GM10266 (cell line): ENCODE measurements around the gene NCS1.

Experiments
- DNase-seq: peaks from one replicate; pipeline ENCODE4 v3.0.0; 2012; ENCODE audit errors: extremely low spot score
- TF ChIP-seq, protein P1 (sequence below): IDR thresholded peaks from 2 replicates; pipeline ENCODE4 v1.5.1; 2012; ENCODE audit warnings: mild to moderate bottlenecking, low read depth; ENCODE audit not compliant: control insufficient read depth, insufficient read depth; ENCODE audit errors: missing control alignments

Gene NCS1

DNA sequence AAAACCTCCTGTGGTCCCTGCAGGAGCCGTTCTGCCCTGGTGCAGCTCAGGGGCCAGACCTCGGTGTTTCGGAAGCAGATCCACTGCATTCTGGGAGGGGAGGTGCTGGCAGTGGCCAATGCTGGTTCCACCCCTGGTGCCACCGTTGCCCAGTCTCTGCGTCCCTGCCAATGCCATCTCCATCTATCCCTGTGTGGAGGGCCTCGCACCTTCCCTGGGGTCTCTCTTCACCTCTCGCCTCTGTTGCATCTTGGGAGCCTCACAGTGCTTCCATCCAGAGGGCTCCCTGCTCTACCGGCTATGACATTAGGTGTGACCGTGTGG, 15.3 kb downstream of the NCS1 start:
- TF ChIP-seq, protein P1, sequence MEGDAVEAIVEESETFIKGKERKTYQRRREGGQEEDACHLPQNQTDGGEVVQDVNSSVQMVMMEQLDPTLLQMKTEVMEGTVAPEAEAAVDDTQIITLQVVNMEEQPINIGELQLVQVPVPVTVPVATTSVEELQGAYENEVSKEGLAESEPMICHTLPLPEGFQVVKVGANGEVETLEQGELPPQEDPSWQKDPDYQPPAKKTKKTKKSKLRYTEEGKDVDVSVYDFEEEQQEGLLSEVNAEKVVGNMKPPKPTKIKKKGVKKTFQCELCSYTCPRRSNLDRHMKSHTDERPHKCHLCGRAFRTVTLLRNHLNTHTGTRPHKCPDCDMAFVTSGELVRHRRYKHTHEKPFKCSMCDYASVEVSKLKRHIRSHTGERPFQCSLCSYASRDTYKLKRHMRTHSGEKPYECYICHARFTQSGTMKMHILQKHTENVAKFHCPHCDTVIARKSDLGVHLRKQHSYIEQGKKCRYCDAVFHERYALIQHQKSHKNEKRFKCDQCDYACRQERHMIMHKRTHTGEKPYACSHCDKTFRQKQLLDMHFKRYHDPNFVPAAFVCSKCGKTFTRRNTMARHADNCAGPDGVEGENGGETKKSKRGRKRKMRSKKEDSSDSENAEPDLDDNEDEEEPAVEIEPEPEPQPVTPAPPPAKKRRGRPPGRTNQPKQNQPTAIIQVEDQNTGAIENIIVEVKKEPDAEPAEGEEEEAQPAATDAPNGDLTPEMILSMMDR: no peak
- no peak for DNase-seq

- no peak for DNase-seq
- TF ChIP-seq, protein P1: no peak
These were observed 16.8 kb downstream of the NCS1 start for GRCh38 chr9:130188860-130189481.

- DNase-seq: no peak
- TF ChIP-seq, protein P1: no peak
These were observed 17.6 kb downstream of the NCS1 start for GRCh38 chr9:130189840-130190239.

DNA sequence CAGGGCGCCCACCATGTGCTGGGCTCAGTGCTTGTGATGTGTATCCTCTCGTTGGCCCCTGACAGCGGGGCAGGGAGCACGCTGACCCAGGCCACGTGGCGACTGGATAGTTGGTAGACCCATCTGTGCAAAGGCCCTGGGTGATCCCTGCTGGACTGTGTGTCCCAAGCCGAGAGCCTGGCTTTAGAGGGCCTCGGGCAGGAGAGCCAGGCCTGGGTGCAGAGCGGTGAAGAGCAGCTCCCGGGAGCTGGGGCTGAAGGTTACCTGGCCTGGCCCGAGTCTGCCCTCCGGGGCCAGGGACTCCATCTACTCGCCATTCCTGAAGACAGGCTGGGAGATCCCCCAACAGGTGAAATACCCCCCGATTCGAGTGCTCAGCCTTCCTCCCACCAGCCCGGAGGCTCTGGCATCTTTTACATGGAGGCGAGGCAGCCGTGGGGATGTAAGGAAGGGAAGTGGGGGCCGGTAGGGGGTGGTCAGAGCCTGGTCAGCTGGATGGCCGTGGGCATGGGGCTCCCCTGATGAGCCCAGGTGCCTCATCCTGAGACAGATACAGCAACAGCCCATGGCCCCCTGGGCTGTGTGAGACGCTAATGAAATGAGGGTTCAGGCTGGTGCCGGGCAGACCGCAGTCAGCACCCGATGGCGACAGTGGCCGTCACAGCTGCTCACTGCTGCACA, 19.0 kb downstream of the NCS1 start:
- TF ChIP-seq, protein P1: no peak

DNA sequence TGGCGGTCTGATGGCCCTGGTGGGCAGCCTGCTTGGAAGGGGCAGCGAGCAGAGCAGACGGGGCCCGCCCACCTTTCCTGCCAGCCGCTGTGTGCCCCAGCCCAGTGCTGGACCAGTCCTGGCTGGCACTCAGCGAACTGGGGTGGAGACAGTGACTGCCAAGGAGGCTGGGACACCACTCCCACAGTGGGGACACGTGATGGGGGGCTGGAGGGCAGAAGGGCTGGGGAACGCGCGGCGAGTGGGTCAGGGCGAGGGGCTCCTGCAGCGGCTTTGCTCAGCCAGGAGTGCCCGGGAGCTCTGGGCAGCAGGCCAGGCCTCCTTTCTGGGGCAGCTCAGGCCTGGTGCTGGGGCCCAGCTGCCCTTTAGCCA, 19.5 kb downstream of the NCS1 start:
- DNase-seq: no peak
- TF ChIP-seq, protein P1: no peak

More for the DNA sequence above, 19.0 kb downstream of the NCS1 start:
- no peak for DNase-seq

DNA sequence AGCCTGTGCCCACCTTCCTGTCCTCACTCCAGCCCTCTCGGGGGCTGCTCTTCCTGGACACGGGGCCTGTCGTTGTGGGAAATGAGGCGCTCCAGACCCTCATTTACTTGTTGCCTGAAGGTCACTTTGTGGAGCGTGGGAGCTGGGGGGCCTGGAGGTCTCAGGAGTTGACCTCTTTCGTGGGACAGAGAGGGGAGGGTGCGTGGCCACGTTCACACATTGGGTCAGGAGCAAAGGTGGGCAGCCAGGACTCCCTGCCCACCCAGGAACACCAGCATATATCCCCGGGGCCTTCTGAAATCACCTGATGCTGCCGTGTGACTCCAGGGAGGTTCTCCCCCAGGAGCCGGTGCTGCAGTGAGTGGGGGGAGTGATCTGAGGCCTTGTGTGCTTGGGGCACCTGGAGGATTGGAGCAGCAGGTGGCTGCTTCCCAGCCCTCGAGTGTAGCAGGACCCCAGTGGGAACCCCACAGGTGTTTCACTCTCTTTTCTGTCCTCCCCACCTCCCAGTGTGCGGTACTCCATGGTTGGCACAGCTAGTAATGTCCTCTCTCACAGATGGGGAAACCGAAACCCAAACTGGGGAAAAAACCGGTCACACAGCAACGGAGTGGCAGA, 20.3 kb downstream of the NCS1 start:
- DNase-seq: no peak

DNA sequence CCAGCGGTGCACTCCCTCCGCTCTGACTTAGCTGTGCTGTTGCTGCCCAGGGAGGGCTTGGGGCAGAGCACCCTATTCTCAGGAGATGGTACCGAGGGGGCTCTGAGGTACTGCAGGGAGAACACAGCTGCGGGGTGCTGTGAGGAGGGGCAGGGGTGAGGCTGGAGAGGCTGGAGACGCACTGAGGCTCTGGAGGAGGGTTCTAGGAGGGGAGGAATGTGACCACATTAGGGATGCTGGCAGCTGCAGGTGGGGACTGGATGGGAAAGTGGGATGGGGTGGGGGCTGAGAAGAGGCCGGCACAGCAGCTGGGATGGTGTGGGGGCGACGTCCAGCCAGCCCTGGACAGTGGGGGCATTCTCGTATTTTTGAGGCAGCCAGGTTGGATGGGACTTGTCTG, 20.9 kb downstream of the NCS1 start:
- TF ChIP-seq, protein P1: no peak
- no peak for DNase-seq

More for the DNA sequence above, 20.3 kb downstream of the NCS1 start:
- TF ChIP-seq, protein P1: no peak
